Endodermal cell (in vitro differentiated cells): ENCODE measurements around the gene GADL1. TPM values are rescaled to one million over a fixed set of nuclear protein-coding genes. Genes with fewer than 3 reads are reported as not detected.

Experiments
- DNase-seq: peaks from one replicate; pipeline ENCODE4 v3.0.0-alpha.2; 2017
- H3K27ac ChIP-seq: 2 replicates; pipeline ENCODE4 v1.5.1; 2013; ENCODE audit warnings: mild to moderate bottlenecking, low read depth, low read length, moderate library complexity
- H3K27me3 ChIP-seq: 2 replicates; pipeline ENCODE4 v1.6.1; 2013; ENCODE audit warnings: mild to moderate bottlenecking, low read length, moderate library complexity; ENCODE audit not compliant: insufficient read depth, control insufficient read depth, poor library complexity, severe bottlenecking
- H3K36me3 ChIP-seq: 2 replicates; pipeline ENCODE4 v1.7.0; 2013; ENCODE audit warnings: mild to moderate bottlenecking, low read length, moderate library complexity; ENCODE audit not compliant: control insufficient read depth, insufficient read depth
- H3K4me1 ChIP-seq: one replicate; pipeline ENCODE4 v1.7.0; 2013; ENCODE audit warnings: low read length; ENCODE audit not compliant: control insufficient read depth, insufficient read depth
- H3K4me3 ChIP-seq: 2 replicates; pipeline ENCODE4 v1.5.1; 2013; ENCODE audit warnings: mild to moderate bottlenecking, low read length, moderate library complexity
- H3K9ac ChIP-seq: 2 replicates; pipeline ENCODE4 v1.6.1; 2013; ENCODE audit warnings: mild to moderate bottlenecking, low read length, moderate library complexity; ENCODE audit not compliant: poor library complexity, severe bottlenecking; ENCODE audit errors: extremely low read depth
- H3K9me3 ChIP-seq: 2 replicates; pipeline ENCODE4 v1.6.1; 2013; ENCODE audit warnings: mild to moderate bottlenecking, low read length, moderate library complexity; ENCODE audit not compliant: control insufficient read depth
- H3K27ac Mint-ChIP-seq: 2 replicates; pipeline ENCODE4 v1.8.0; 2020; ENCODE audit warnings: mixed read lengths
- H3K27me3 Mint-ChIP-seq: 2 replicates; pipeline ENCODE4 v1.8.0; 2021; ENCODE audit warnings: mild to moderate bottlenecking, mixed read lengths; ENCODE audit not compliant: insufficient read depth
- H3K36me3 Mint-ChIP-seq: 2 replicates; pipeline ENCODE4 v1.8.0; 2020; ENCODE audit warnings: low read depth, mixed read lengths
- H3K4me1 Mint-ChIP-seq: 2 replicates; pipeline ENCODE4 v1.8.0; 2020; ENCODE audit warnings: mixed read lengths
- H3K4me3 Mint-ChIP-seq: 2 replicates; pipeline ENCODE4 v1.8.0; 2020; ENCODE audit warnings: mild to moderate bottlenecking, moderate library complexity, mixed read lengths
- H3K9me3 Mint-ChIP-seq: 2 replicates; pipeline ENCODE4 v1.8.0; 2020; ENCODE audit warnings: mild to moderate bottlenecking, mixed read lengths
- whole genome bisulfite sequencing, 2 experiments: methylation state at CpG; one replicate each; pipeline versions ENCODE4 v1.1.5 to v1.1.7; 2013; ENCODE audit warnings: missing lambda C conversion rate in 2 of 2, mixed read lengths in 1 of 2; ENCODE audit not compliant: insufficient coverage in 1 of 2, insufficient read length in 1 of 2; 5-methylcytosine and 5-hydroxymethylcytosine counted together
- total RNA-seq, 2 donors: library from RNA; stranded (reverse); fragmentation: NEBNext Ultra II Directional in 1 of 2; extraction: Animal tissue kit (Norgen Biotek cat#: 25700) in 1 of 2; gene quantifications; 2 replicates in 1 of 2; 3 replicates in 1 of 2; pipeline ENCODE4 v1.2.1, GENCODE V29; 2021
- TF ChIP-seq, protein P1 (sequence below): fragments of 200-600 bp; sonication (generic); conservative IDR thresholded peaks from 2 replicates; pipeline ENCODE4 v1.5.0; 2021; ENCODE audit warnings: antibody characterized with exemption, mild to moderate bottlenecking

The GADL1 gene
- total RNA-seq, 2 donors from 2014 or later = 0.11 TPM; not detected in 1

- DNase-seq = no peak
- Histone ChIP-seq H3K9me3 (no peaks in the 10 kb centered on the region), H3K4me1 (peaks cover 5% of the 10 kb centered on the region), H3K27me3 (no peaks in the 10 kb centered on the region), H3K27ac (no peak overlapping the region), H3K9ac (no peak overlapping the region), H3K4me3 (no peak overlapping the region), H3K36me3 (peaks cover 65% of the 10 kb centered on the region)
- Mint-ChIP-seq H3K27me3 (no peaks in the 10 kb centered on the region), H3K4me1 (peaks cover 22% of the 10 kb centered on the region), H3K27ac (no peak overlapping the region), H3K4me3 (no peak overlapping the region), H3K36me3 (peaks cover 51% of the 10 kb centered on the region), H3K9me3 (no peaks in the 10 kb centered on the region)
- WGBS, 2 experiments = 93 to 94% methylated on average over 8 to 10 of the region's 10 CpGs
- TF ChIP-seq, protein P1, sequence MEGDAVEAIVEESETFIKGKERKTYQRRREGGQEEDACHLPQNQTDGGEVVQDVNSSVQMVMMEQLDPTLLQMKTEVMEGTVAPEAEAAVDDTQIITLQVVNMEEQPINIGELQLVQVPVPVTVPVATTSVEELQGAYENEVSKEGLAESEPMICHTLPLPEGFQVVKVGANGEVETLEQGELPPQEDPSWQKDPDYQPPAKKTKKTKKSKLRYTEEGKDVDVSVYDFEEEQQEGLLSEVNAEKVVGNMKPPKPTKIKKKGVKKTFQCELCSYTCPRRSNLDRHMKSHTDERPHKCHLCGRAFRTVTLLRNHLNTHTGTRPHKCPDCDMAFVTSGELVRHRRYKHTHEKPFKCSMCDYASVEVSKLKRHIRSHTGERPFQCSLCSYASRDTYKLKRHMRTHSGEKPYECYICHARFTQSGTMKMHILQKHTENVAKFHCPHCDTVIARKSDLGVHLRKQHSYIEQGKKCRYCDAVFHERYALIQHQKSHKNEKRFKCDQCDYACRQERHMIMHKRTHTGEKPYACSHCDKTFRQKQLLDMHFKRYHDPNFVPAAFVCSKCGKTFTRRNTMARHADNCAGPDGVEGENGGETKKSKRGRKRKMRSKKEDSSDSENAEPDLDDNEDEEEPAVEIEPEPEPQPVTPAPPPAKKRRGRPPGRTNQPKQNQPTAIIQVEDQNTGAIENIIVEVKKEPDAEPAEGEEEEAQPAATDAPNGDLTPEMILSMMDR = no peak
Observed at GRCh38 chr3:30688776-30689641, 205.5 kb downstream of the GADL1 start.

DNA sequence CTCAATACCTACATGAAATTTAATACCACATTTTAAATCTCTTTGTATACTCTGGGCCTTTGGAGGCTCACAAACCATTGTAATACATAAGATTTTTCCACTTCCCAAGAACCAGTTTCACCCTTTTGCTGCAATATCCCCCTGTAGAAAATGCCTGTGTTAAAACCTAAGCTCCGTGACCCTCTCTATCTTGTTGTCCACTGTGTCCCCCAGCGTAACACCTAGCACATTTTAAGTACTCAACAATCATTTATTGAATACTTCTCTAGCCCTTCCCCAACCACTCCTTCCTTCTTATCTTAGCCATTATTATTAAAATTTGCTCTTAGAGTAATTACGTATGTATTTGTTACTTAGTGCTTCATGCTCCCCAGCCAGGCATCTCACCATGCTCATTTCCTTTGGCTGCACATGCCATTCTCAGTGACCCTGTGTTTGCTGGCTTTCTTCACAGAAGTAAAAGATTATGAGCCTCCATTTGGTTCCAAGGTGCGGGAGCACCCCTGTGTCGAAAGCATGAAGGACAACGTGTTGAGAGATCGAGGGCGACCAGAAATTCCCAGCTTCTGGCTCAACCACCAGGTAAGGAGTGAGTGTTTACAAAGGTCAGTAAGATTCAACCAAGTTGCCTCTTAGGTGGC is 206.4 kb downstream of the GADL1 start:
- no peak for DNase-seq
- no peak overlapping the region for H3K9ac ChIP-seq
- Mint-ChIP-seq H3K36me3 (peaks cover 57% of the 10 kb centered on the region), H3K4me1 (peaks cover 22% of the 10 kb centered on the region), H3K27me3 (no peaks in the 10 kb centered on the region), H3K27ac (peak overlapping the region; percentile 78), H3K9me3 (no peaks in the 10 kb centered on the region), H3K4me3 (no peak overlapping the region)
- no peak overlapping the region for H3K27ac ChIP-seq
- peaks cover 65% of the 10 kb centered on the region for H3K36me3 ChIP-seq
- H3K9me3 ChIP-seq = no peaks in the 10 kb centered on the region
- H3K4me1 ChIP-seq = peaks cover 2% of the 10 kb centered on the region
- no peaks in the 10 kb centered on the region for H3K27me3 ChIP-seq
- TF ChIP-seq, protein P1 = no peak
- WGBS, 2 experiments = 90 to 95% methylated on average over 7 to 8 of the region's 8 CpGs
- H3K4me3 ChIP-seq = no peak overlapping the region

- no peaks in the 10 kb centered on the region for H3K9me3 Mint-ChIP-seq
- Histone ChIP-seq H3K36me3 (peaks cover 65% of the 10 kb centered on the region), H3K27ac (no peak overlapping the region), H3K4me1 (no peaks in the 10 kb centered on the region), H3K9me3 (no peaks in the 10 kb centered on the region), H3K4me3 (no peak overlapping the region), H3K27me3 (no peaks in the 10 kb centered on the region), H3K9ac (no peak overlapping the region)
- peaks cover 11% of the 10 kb centered on the region for H3K4me1 Mint-ChIP-seq
- TF ChIP-seq, protein P1 = no peak
- 100% methylated on average over 2 of the region's 2 CpGs; no CpG with 5 or more reads in 1 of the 2 experiments for WGBS, 2 experiments
- no peak overlapping the region for H3K4me3 Mint-ChIP-seq
- no peaks in the 10 kb centered on the region for H3K27me3 Mint-ChIP-seq
- peaks cover 54% of the 10 kb centered on the region for H3K36me3 Mint-ChIP-seq
- DNase-seq = no peak
- H3K27ac Mint-ChIP-seq = no peak overlapping the region
Observed at GRCh38 chr3:30686799-30687198, 207.7 kb downstream of the GADL1 start.
